HG03159 (cell line): ENCODE measurements around the gene LDAH.
A peak's percentile ranks its signal among the peaks of the same experiment; 100 is the strongest.

Source experiments
- ATAC-seq: cut with Tn5 transposase; IDR thresholded peaks from one replicate; pipeline ENCODE4 v1.9.1; 2021; ENCODE audit warnings: mild to moderate bottlenecking, moderate library complexity; ENCODE audit not compliant: unreplicated experiment

The LDAH gene

DNA sequence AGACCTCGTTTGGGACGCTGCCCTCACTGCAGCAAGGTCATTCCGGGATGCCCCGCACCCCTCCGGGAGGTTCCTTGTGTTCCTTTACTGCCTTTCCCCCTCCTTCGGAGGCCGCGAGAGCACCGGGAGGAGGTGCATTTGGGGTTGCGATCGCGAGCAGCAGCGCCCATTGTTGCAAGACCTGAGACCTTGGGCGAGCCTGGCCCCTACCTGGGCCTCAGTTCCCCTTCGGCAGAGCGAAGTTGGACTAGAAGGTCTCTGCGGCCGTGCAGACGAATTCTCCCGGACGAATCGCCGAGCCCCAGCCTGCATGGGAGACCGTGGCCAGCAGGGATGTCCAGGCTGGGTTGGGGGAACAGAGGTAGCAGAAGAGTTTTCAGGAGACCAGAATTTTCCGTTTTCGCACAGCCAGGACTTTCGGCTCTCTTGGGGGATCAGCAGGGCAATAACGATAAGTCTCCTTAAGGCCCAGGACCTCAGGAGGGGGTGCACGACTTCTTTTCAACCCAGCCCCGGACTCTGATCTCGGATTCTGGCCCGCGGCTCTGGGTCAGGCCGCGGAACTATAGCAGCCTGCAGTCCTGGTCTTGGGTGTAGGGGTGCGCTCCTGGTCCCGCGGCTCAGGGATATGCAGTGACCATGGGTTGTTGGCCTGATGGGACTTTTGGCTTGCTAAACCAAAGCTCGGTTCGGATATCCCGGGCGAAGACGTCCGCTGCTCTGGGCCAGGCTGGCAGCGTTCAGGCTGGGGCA, 153.2 kb downstream of the LDAH start:
- no peak for ATAC-seq

DNA sequence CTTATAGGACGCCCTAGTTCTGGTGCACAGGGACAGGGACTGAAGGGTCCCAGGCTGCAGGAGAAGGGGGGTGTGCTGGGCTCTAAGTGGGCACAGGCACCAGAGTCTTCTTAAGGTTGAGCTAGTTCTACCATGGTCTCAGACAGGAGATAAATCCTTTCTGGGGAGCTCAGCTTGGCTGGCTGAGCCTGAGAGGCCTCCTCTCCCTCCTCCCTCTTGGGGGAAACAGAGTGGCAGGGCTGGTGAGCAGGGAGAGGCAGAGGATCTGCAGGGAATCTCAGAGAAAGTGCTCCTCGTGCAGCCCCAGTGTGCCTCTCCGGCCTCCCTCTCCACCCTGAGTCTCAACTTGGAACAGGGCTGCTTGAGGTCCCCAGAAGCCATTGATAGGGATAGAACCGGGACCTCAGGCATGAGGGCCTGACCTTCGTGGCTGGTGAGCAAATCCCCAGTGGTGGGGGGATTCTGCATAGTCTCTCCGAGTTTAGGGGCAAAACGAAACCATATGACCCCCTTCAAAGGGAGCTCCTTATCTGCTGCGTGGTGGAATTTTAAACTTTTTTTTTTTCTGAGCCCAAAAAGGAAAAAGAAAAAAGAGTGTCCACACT, 153.9 kb downstream of the LDAH start:
- no peak for ATAC-seq

DNA sequence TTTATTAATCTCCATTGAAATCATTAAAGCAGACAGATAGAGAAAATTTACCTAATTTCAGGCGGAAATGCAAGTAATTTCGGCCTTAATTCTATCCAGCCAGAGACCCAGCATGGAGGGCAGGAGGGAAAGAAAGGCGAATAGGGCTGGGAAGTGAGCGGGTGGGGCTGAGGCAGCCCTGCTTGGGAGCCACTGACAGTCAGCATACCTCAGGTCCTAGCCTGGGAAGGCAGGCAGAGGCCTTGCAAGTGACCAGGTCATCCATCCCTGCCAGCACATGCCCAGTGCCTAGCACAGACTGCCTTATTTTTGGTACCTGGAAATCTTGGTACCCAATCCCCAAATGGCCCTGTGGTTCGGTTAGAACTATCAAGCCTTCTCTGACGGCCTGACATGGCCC, 154.4 kb downstream of the LDAH start:
- ATAC-seq: no peak

GRCh38 chr2:20667531-20668401, 155.1 kb downstream of the LDAH start:
- ATAC-seq: peak; percentile 12

DNA sequence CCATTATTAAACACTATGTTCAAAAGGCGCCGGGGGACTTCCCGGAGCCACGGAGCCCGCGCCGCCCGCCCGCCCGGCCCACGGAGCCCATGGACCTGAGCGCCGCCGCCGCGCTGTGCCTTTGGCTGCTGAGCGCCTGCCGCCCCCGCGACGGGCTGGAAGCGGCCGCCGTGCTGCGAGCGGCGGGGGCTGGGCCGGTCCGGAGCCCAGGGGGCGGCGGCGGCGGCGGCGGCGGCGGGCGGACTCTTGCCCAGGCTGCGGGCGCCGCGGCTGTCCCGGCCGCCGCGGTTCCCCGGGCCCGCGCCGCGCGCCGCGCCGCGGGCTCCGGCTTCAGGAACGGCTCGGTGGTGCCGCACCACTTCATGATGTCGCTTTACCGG, 155.8 kb downstream of the LDAH start:
- peak; percentile 32 for ATAC-seq

DNA sequence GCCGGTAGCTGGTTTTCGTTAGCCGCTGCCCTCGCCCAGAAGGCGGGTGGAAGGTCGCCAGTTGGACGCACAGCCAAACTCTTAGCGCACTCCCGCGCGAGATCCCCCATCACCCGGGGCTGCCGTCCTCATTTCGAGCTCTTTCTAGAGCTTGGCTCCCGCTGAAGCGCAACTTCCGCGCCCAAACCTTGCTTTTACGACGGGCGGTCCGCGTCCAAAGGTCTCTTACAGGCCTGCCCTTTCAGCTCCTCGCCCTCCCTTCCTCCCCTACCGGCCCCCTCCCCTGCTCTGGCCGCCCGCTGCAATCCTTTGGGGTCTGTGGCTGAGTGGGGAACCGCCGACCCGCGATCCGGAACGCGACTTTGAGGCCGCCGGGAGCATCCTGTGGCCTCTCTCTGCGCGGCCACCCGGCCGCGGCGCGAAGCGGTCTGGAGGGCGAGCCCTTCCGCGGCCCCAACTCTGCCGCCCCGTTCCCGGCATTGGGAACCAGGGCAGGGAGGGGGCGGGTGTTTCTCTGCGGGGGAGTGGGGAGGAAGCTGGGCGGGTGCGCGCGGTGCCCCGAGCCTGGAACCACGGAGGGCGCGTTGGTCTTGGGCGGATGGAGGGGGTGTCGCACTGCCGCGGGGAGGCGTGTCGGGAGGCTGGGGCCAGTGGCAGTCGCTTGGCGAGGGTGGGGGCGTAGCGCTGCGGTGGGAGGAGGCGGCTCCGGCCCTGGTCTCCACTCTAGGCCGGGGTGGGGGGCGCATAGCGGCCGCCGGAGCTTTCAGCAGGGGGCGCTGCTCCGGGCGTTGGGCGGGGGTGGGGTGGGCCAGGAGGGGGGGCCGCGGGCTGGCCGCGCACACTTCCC, 156.4 kb downstream of the LDAH start, which contains the start of gene GDF7:
GDF7 (plus strand) TSS at position 841 of the 847 bp plus-strand sequence. CDS start 96 bp downstream, outside the sequence.
- ATAC-seq: peak; percentile 30

GRCh38 chr2:20666005-20666303, 156.9 kb downstream of the LDAH start:
- ATAC-seq: peak; percentile 3

- ATAC-seq: peak; percentile 0
Measured at GRCh38 chr2:20665243-20666004, 157.5 kb downstream of the LDAH start.

GRCh38 chr2:20664431-20665242, 158.3 kb downstream of the LDAH start:
- ATAC-seq: no peak

DNA sequence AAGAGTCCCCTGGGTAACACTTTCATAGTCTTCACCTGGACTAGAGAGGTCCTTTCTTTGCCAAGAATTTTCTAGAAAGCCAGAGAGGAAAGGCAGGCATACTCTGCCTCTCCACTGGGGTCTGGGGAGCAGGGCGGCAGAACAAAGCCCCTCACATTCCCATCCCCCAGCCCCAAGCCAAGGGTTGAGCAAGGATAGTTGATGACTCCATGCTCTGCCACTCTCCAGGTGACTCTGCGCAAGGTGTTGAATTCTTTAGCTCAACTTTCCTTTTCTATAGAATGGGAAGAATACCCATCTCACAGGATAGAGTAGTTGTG, 158.9 kb downstream of the LDAH start:
- ATAC-seq: no peak

GRCh38 chr2:20663196-20664070, 159.5 kb downstream of the LDAH start:
- ATAC-seq: no peak

DNA sequence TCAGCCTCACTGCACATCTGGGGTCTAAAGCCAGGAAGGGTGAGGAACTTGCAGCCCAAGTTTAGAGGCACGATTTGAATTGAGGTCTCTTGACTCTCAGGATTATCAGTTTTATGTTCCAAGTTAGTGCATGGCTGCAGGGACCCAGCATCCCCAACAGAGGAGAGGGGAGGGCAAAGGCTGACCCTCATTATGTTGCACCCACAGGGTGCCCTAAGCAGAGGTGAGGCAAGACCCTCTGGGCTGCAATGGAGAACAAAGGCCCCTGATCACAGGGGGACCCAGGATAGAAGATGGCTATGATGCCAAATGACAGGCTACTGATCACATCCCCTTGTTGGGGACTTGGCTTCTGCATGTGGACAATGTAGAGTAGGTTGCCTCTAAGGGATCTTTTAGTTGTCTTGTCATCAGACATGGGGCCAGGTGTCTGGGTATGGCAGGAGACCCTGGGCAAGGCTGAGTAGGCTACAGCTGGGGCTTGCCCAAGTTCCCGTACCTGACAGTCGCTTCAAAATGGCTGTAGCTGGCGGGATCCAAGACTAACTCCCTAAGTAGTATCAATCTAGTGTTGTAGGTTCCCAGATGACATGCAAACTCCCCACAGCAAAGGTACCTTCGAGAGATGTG, 160.5 kb downstream of the LDAH start:
- ATAC-seq: no peak

GRCh38 chr2:20661421-20662307, 161.2 kb downstream of the LDAH start:
- ATAC-seq: no peak

GRCh38 chr2:20660506-20661420, 162.1 kb downstream of the LDAH start:
- no peak for ATAC-seq

GRCh38 chr2:20657522-20658235, 165.2 kb downstream of the LDAH start:
- no peak for ATAC-seq
